B cell (primary cell): ENCODE measurements around the gene BCL2L1. TPM values are rescaled to one million over a fixed set of nuclear protein-coding genes. Genes with fewer than 3 reads are reported as not detected.

Source experiments
- ATAC-seq: fragments of 200-7000 bp; cut with Tn5 transposase; one replicate; pipeline ENCODE4 v1.10.0; 2021; ENCODE audit warnings: low read depth, mild to moderate bottlenecking, moderate number of reproducible peaks, moderate library complexity
- CTCF ChIA-PET: fragments of 350-600 bp; sonication (Branson Sonifier 250); formaldehyde crosslinking; loops from one replicate; lab custom pipeline; 2021; ENCODE audit warnings: antibody characterized with exemption, inconsistent platforms; lab: Charles Lee
- POLR2A ChIA-PET: fragments of 350-600 bp; sonication (Branson Sonifier 250); formaldehyde crosslinking; loops from one replicate; lab custom pipeline; 2021; ENCODE audit warnings: antibody characterized with exemption; lab: Charles Lee
- DNase-seq: peaks from one replicate; pipeline ENCODE4 v3.0.0; 2013
- H2AFZ ChIP-seq: 2 replicates; pipeline ENCODE4 v1.6.1; 2012; ENCODE audit warnings: mild to moderate bottlenecking, low read depth, low read length; ENCODE audit not compliant: insufficient read depth, poor library complexity, severe bottlenecking
- H3K27ac ChIP-seq, 2 donors: 1 replicate in 1 of 2; 2 replicates in 1 of 2; pipeline ENCODE4 v1.5.1; 2012 to 2013; ENCODE audit warnings: low read length in 2 of 2, mild to moderate bottlenecking in 2 of 2, moderate library complexity in 1 of 2
- H3K27me3 ChIP-seq, 4 experiments: fragments of 200-600 bp in 1 of 4; sonication (generic) in 1 of 4; replicated peaks in 1 of 4; 1 replicate in 2 of 4; 2 replicates in 2 of 4; pipeline versions ENCODE4 v1.6.1 to v1.7.0; 2013 to 2016; ENCODE audit warnings: low read length in 3 of 4, mild to moderate bottlenecking in 2 of 4, mixed read lengths in 1 of 4, moderate library complexity in 1 of 4; ENCODE audit not compliant: insufficient read depth in 4 of 4, control insufficient read depth in 3 of 4; ENCODE audit errors: control extremely low read depth in 1 of 4
- H3K36me3 ChIP-seq, 2 experiments: replicated peaks in 1 of 2; 1 replicate in 1 of 2; 2 replicates in 1 of 2; pipeline versions ENCODE4 v1.6.1 to v1.7.1; 2013; ENCODE audit warnings: low read length in 1 of 2; ENCODE audit not compliant: insufficient read depth in 2 of 2, control insufficient read depth in 1 of 2; ENCODE audit errors: control extremely low read depth in 1 of 2, extremely low read depth in 1 of 2
- H3K4me1 ChIP-seq, 2 donors: fragments of 200-600 bp in 1 of 2; sonication (generic) in 1 of 2; 1 replicate in 1 of 2; 2 replicates in 1 of 2; pipeline versions ENCODE4 v1.5.1 to v1.6.1; 2013 to 2017; ENCODE audit warnings: low read length in 2 of 2; ENCODE audit not compliant: control insufficient read depth in 2 of 2, insufficient read depth in 2 of 2
- H3K4me2 ChIP-seq: replicated peaks from 2 replicates; pipeline ENCODE3; 2012; ENCODE audit warnings: mild to moderate bottlenecking, low read depth, low read length; ENCODE audit not compliant: poor library complexity, severe bottlenecking
- H3K4me3 ChIP-seq, 5 experiments: fragments of 200-600 bp in 1 of 5; sonication (generic) in 1 of 5; 1 replicate in 3 of 5; 2 replicates in 2 of 5; pipeline versions ENCODE4 v1.5.1 to v1.7.0; 2011 to 2016; ENCODE audit warnings: low read length in 4 of 5, mild to moderate bottlenecking in 4 of 5, low read depth in 2 of 5, control low read depth in 1 of 5, moderate library complexity in 1 of 5; ENCODE audit not compliant: insufficient read depth in 1 of 5; ENCODE audit errors: control extremely low read depth in 1 of 5, extremely low read depth in 1 of 5
- H3K79me2 ChIP-seq: fragments of 200-600 bp; sonication (generic); one replicate; pipeline ENCODE4 v1.6.0; 2016; ENCODE audit warnings: low read length; ENCODE audit not compliant: control insufficient read depth, insufficient read depth
- H3K9ac ChIP-seq: fragments of 200-600 bp; sonication (generic); 2 replicates; pipeline ENCODE4 v1.6.1; 2017; ENCODE audit warnings: mild to moderate bottlenecking, low read length, moderate library complexity
- H3K9me3 ChIP-seq, 3 donors: one replicate each; pipeline versions ENCODE4 v1.6.1 to v1.7.1; 2013; ENCODE audit warnings: low read length in 2 of 3; ENCODE audit not compliant: control insufficient read depth in 2 of 3, insufficient read depth in 1 of 3; ENCODE audit errors: control extremely low read depth in 1 of 3
- H4K20me1 ChIP-seq: 2 replicates; pipeline ENCODE4 v1.6.0; 2012; ENCODE audit warnings: mild to moderate bottlenecking, low read length; ENCODE audit not compliant: insufficient read depth, control insufficient read depth, poor library complexity, severe bottlenecking
- H3K27ac Mint-ChIP-seq: one replicate; pipeline ENCODE4 v1.8.0; 2021; ENCODE audit warnings: mixed read lengths
- H3K27me3 Mint-ChIP-seq: one replicate; pipeline ENCODE4 v1.8.0; 2021; ENCODE audit warnings: mixed read lengths
- H3K4me1 Mint-ChIP-seq: one replicate; pipeline ENCODE4 v1.8.0; 2021; ENCODE audit warnings: mixed read lengths
- H3K4me3 Mint-ChIP-seq: one replicate; pipeline ENCODE4 v1.8.0; 2021; ENCODE audit warnings: mixed read lengths
- H3K9me3 Mint-ChIP-seq: one replicate; pipeline ENCODE4 v1.8.0; 2022; ENCODE audit warnings: mixed read lengths; ENCODE audit not compliant: insufficient read depth
- CTCF ChIP-seq: fragments of 200-600 bp; IDR thresholded peaks from one replicate; pipeline ENCODE4 v1.8.0; 2022; ENCODE audit warnings: antibody characterized with exemption, mild to moderate bottlenecking
- EZH2 ChIP-seq: IDR thresholded peaks from 2 replicates; pipeline ENCODE4 v1.6.1; 2012; ENCODE audit warnings: borderline replicate concordance, low read depth, mild to moderate bottlenecking, moderate library complexity, low read length; ENCODE audit not compliant: insufficient read depth, poor library complexity, severe bottlenecking
- WGBS: methylation state at CpG from one replicate; pipeline ENCODE4 v1.1.5; 2013; ENCODE audit warnings: missing lambda C conversion rate; ENCODE audit not compliant: insufficient coverage; 5-methylcytosine and 5-hydroxymethylcytosine counted together
- intact Hi-C: fragments of 100-400 bp; cut with micrococcal nuclease; formaldehyde crosslinking; loops from one replicate; pipeline ENCODE4 v1.10.0; 2022
- polyA plus RNA-seq: library from polyadenylated mRNA; depleted of rRNA; stranded (reverse); fragments of >200 nt; gene quantifications from 2 replicates; pipeline ENCODE4 v1.2.3, GENCODE V29; 2012
- total RNA-seq, 2 donors: library from RNA; stranded (reverse); fragments of 120-200 nt in 1 of 2; gene quantifications; 1 replicate in 1 of 2; 2 replicates in 1 of 2; pipeline versions ENCODE4 v1.2.3 to v1.2.4, GENCODE V29; 2013 to 2022

Gene BCL2L1
- total and polyA plus RNA-seq, 2 donors (not counting 1 experiment from before 2014, with no cell fraction given) = 10.1 to 33.0 TPM

GRCh38 chr20:31720486-31721407, 1.9 kb downstream of the BCL2L1 start:
- Histone ChIP-seq H3K4me3 (peak overlapping the region in 4 of 5 experiments; percentile 3 to 99 (median 90)), H3K27ac (peak overlapping the region in 1 of 2 donors; percentile 97), H3K27me3 (no peaks in the 10 kb centered on the region), H3K4me2 (peak overlapping the region; percentile 99), H3K79me2 (peaks cover 68% of the 10 kb centered on the region), H3K9ac (peak overlapping the region; percentile 9), H4K20me1 (peaks cover 6% of the 10 kb centered on the region), H3K9me3 (no peaks in the 10 kb centered on the region), H2AFZ (peak overlapping the region; percentile 93), H3K4me1 (peaks cover 53 to 58% of the 10 kb centered on the region in 2 donors), H3K36me3 (peaks cover 0 to 4% of the 10 kb centered on the region in 2 experiments)
- peak overlapping the region; percentile 92 for H3K4me3 Mint-ChIP-seq
- CTCF ChIA-PET = interaction anchor here (1.0 to 10.5 kb wide), 4 partner anchors 9 to 108 kb away, joined by 3 to 455 read pairs (median 6); no protein-coding TSS in a partner anchor
- H3K4me1 Mint-ChIP-seq = peaks cover 65% of the 10 kb centered on the region
- H3K9me3 Mint-ChIP-seq = no peaks in the 10 kb centered on the region
- H3K27ac Mint-ChIP-seq = peak overlapping the region; percentile 95
- ATAC-seq (no peak), DNase-seq (peak; percentile 38)
- TF ChIP-seq EZH2 = no peak
- TF ChIP-seq CTCF = peak; percentile 15
- POLR2A ChIA-PET = no interaction called here
- no peaks in the 10 kb centered on the region for H3K27me3 Mint-ChIP-seq
- intact Hi-C loops = no loop called here
- 0% methylated on average over 4 of the region's 7 CpGs for WGBS
